NB4 (cell line): ENCODE measurements around the gene STK11IP.

Experiments used
- DNase-seq: peaks from one replicate; pipeline ENCODE4 v3.0.0; 2010; ENCODE audit warnings: low read depth
- H3K4me3 ChIP-seq: one replicate; pipeline ENCODE4 v1.5.1; 2011; ENCODE audit warnings: mild to moderate bottlenecking, low read depth, low read length, moderate library complexity
- CTCF ChIP-seq: IDR thresholded peaks from one replicate; pipeline ENCODE4 v1.5.1; 2012; ENCODE audit warnings: low read depth, low read length
- MYC ChIP-seq: IDR thresholded peaks from 2 replicates; pipeline ENCODE4 v1.6.1; 2011; ENCODE audit warnings: low read depth, low read length
- POLR2A ChIP-seq: IDR thresholded peaks from 2 replicates; pipeline ENCODE4 v1.6.1; 2011; ENCODE audit warnings: mild to moderate bottlenecking; ENCODE audit not compliant: insufficient read length; ENCODE audit errors: extremely low read depth
- TF ChIP-seq, protein P1 (sequence below): IDR thresholded peaks from 2 replicates; pipeline ENCODE4 v1.6.1; 2011; ENCODE audit warnings: low read depth, low read length

STK11IP gene

DNA sequence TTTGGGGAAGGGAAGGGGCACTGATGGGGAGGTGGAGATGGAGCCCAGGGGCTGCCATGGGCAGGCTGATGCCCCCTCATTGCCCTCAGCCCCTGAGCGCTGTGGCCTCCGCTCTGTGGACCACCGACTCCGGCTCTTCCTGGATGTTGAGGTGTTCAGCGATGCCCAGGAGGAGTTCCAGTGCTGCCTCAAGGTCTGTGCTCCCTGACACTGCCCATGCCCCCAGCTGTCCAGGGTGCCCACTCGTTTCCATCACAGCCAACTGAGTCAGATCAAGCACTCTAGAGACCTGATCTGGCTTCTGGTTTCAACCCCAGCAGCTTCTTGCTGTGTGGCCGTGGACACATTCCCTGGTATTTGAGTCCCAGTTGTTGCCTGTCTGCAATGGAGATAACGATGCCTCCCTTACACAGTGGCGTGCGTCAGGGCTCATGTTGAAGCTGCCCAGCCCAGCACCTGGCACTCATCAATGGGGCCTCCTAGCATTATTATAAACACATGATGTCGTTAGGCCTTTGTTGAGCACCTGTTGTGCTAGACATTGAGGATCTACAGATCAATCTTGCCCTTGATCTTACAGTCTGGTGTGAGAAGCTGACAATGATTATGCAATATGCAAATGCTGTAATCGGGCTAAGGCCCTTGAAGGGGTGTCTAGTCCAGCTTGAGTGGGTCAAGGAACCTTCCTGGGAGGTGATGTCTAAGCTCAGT is 14.4 kb downstream of the STK11IP start:
- TF ChIP-seq CTCF: no peak
- TF ChIP-seq, protein P1, sequence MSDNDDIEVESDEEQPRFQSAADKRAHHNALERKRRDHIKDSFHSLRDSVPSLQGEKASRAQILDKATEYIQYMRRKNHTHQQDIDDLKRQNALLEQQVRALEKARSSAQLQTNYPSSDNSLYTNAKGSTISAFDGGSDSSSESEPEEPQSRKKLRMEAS: no peak
- TF ChIP-seq POLR2A: no peak
- no peak for TF ChIP-seq MYC

DNA sequence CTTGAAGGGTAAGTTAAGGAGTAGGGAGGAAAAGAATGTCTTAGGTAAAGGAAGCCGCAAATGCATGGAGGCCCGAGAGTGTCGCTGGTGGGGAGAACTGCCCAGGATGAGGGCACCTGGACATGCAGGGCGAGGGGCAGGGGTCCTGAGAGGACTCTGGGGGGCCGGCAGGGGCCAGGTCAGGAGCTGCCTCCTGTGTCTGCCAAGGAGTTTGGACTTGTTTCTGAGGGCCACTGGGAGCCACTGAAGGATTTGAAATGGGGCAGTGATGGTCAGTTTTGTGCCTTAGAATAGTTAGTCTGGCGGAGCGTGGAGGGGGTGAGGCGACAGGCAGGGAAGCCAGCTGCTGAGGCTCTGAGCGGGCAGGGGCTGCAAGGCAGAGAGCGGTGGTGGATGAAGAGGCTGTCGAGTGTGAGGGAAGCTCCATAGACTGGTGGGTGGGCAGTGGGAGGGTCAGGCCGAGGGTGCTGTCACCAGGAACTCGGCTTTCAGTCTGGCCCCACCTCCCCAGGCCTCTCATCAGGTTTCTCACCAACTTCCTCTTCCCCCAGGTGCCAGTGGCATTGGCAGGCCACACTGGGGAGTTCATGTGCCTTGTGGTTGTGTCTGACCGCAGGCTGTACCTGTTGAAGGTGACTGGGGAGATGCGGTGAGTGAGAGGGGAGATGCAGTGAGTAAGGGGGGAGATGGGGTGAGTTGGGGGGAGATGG is 15.1 kb downstream of the STK11IP start:
- no peak overlapping the region for H3K4me3 ChIP-seq
- TF ChIP-seq, protein P1: no peak
- TF ChIP-seq MYC: no peak
- no peak for DNase-seq

More for the DNA sequence above, 14.4 kb downstream of the STK11IP start:
- H3K4me3 ChIP-seq: no peak overlapping the region
- DNase-seq: no peak

DNA sequence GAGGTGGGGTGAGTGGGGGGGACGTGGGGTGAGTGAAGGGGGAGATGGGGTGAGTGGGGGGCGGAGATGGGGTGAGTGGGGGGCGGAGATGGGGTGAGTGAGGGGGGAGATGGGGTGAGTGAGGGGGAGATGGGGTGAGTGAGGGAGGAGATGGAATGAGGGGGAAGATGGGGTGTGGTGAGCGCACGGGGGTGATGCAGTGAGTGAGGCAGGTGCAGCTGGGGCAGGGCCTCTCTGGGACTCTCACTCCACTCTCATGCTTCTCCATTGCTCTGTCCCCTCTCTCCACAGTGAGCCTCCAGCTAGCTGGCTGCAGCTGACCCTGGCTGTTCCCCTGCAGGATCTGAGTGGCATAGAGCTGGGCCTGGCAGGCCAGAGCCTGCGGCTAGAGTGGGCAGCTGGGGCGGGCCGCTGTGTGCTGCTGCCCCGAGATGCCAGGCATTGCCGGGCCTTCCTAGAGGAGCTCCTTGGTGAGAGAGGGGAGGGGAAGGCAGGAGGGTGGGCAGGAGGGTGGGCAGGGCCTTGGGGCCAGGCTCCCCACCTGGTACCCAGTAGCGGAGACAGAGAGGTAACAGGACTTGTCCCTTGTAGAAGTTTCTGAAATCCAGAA is 15.9 kb downstream of the STK11IP start:
- H3K4me3 ChIP-seq: no peak overlapping the region
- DNase-seq: no peak
- TF ChIP-seq, protein P1: no peak
- TF ChIP-seq POLR2A (no peak), MYC (no peak), CTCF (no peak)

GRCh38 chr2:219614076-219614860 is 16.6 kb downstream of the STK11IP start:
- TF ChIP-seq MYC: no peak
- no peak for TF ChIP-seq CTCF
- TF ChIP-seq, protein P1: no peak
- no peak for DNase-seq
- H3K4me3 ChIP-seq: no peak overlapping the region

DNA sequence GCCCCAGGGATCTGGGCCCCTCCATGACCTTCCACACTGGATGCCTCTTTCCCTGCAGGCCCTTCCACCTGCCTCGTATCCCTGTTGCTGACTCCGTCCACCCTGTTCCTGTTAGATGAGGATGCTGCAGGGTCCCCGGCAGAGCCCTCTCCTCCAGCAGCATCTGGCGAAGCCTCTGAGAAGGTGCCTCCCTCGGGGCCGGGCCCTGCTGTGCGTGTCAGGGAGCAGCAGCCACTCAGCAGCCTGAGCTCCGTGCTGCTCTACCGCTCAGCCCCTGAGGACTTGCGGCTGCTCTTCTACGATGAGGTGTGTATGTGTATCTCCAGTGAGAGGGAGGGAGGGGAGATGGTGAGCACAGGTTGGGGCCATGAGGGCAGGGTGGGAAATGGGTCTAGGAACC is 17.4 kb downstream of the STK11IP start:
- TF ChIP-seq POLR2A (no peak), MYC (no peak), CTCF (no peak)
- TF ChIP-seq, protein P1: no peak
- no peak overlapping the region for H3K4me3 ChIP-seq
- DNase-seq: no peak
